Caco-2 (cell line): ENCODE data around the gene SCMH1. TPM values are rescaled to one million over a fixed set of nuclear protein-coding genes. Genes with fewer than 3 reads are reported as not detected.

ENCODE experiments used
- BruUV-seq: library from RNA; stranded (reverse); fragments of 400-500 nt; replicated peaks from 2 replicates; lab custom pipeline; 2021; lab: Mats Ljungman, UMichigan
- CTCF ChIA-PET: fragments of 300-600 bp; sonication (Branson Sonifier 250); formaldehyde crosslinking; loops from one replicate; lab custom pipeline; 2022; ENCODE audit warnings: antibody characterized with exemption; lab: Charles Lee
- POLR2A ChIA-PET: fragments of 300-600 bp; sonication (Branson Sonifier 250); formaldehyde crosslinking; loops from one replicate; lab custom pipeline; 2022; ENCODE audit warnings: antibody characterized with exemption; lab: Charles Lee
- DNase-seq, 2 experiments: peaks; one replicate each; pipeline versions ENCODE4 v3.0.0 to v3.0.0-alpha.2; 2020 to 2022
- H3K27me3 ChIP-seq: replicated peaks from 2 replicates; pipeline ENCODE4 v1.6.0; 2011; ENCODE audit warnings: low read length; ENCODE audit not compliant: control insufficient read depth, insufficient read depth
- H3K36me3 ChIP-seq: 2 replicates; pipeline ENCODE4 v1.5.1; 2011; ENCODE audit warnings: low read length; ENCODE audit not compliant: control insufficient read depth, insufficient read depth
- H3K4me1 ChIP-seq: fragments of 250-450 bp; sonication (Bioruptor Pico); 2 replicates; pipeline ENCODE4 v1.5.1; 2020; ENCODE audit warnings: mild to moderate bottlenecking
- H3K4me3 ChIP-seq: 2 replicates; pipeline ENCODE4 v1.5.1; 2011; ENCODE audit warnings: low read depth, mild to moderate bottlenecking, control low read depth, low read length
- H3K9me3 ChIP-seq: fragments of 250-450 bp; sonication (Bioruptor Pico); 2 replicates; pipeline ENCODE4 v1.5.1; 2020; ENCODE audit warnings: mild to moderate bottlenecking, moderate library complexity
- H3K27ac Mint-ChIP-seq: one replicate; pipeline ENCODE4 v1.8.0; 2022; ENCODE audit warnings: mixed read lengths; ENCODE audit not compliant: unreplicated experiment
- H3K27me3 Mint-ChIP-seq: one replicate; pipeline ENCODE4 v1.8.0; 2022; ENCODE audit warnings: mixed read lengths; ENCODE audit not compliant: insufficient read depth, unreplicated experiment
- H3K36me3 Mint-ChIP-seq: one replicate; pipeline ENCODE4 v1.8.0; 2022; ENCODE audit warnings: mild to moderate bottlenecking, mixed read lengths; ENCODE audit not compliant: insufficient read depth, unreplicated experiment
- H3K4me1 Mint-ChIP-seq: one replicate; pipeline ENCODE4 v1.8.0; 2022; ENCODE audit warnings: low read depth, mixed read lengths; ENCODE audit not compliant: unreplicated experiment
- H3K4me3 Mint-ChIP-seq: one replicate; pipeline ENCODE4 v1.8.0; 2022; ENCODE audit warnings: mild to moderate bottlenecking, moderate library complexity, mixed read lengths; ENCODE audit not compliant: unreplicated experiment
- H3K9me3 Mint-ChIP-seq: one replicate; pipeline ENCODE4 v1.8.0; 2022; ENCODE audit warnings: mixed read lengths; ENCODE audit not compliant: unreplicated experiment
- CTCF ChIP-seq, 2 experiments: fragments of 200-600 bp in 1 of 2; IDR thresholded peaks; 1 replicate in 1 of 2; 2 replicates in 1 of 2; pipeline versions ENCODE4 v1.5.1 to v1.8.0; 2011 to 2022; ENCODE audit warnings: antibody characterized with exemption in 1 of 2, control low read depth in 1 of 2, inconsistent platforms in 1 of 2, low read depth in 1 of 2, low read length in 1 of 2, mild to moderate bottlenecking in 1 of 2, moderate library complexity in 1 of 2; ENCODE audit not compliant: insufficient read depth in 1 of 2, severe bottlenecking in 1 of 2, unreplicated experiment in 1 of 2
- intact Hi-C: fragments of 100-400 bp; cut with micrococcal nuclease; formaldehyde crosslinking; loops from one replicate; pipeline ENCODE4 v1.10.0; 2022; ENCODE audit not compliant: unreplicated experiment
- total RNA-seq: library from RNA; stranded (reverse); gene quantifications from 2 replicates; pipeline ENCODE4 v1.2.3, GENCODE V29; 2022

Gene SCMH1
- total RNA-seq, 1 experiment from 2014 or later = 27.6 TPM

- Mint-ChIP-seq H3K9me3 (no peaks in the 10 kb centered on the region), H3K27me3 (no peaks in the 10 kb centered on the region), H3K27ac (no peak overlapping the region), H3K4me3 (no peak overlapping the region), H3K36me3 (peaks cover 69% of the 10 kb centered on the region), H3K4me1 (no peaks in the 10 kb centered on the region)
- POLR2A ChIA-PET = no interaction called here
- Histone ChIP-seq H3K9me3 (no peaks in the 10 kb centered on the region), H3K27me3 (no peaks in the 10 kb centered on the region), H3K4me1 (no peaks in the 10 kb centered on the region), H3K4me3 (no peak overlapping the region), H3K36me3 (no peaks in the 10 kb centered on the region)
- TF ChIP-seq CTCF (IDR thresholded peaks at IDR 0.05; ENCODE audit: insufficient read depth in 1 of 2, low read depth in 1 of 2, low read length in 1 of 2, severe bottlenecking in 1 of 2, unreplicated experiment in 1 of 2) = no peak
- intact Hi-C loops = no loop called here
- BruUV-seq = no TSS peak
- CTCF ChIA-PET = no interaction called here
- no peak for DNase-seq
These were observed 226.7 kb downstream of the SCMH1 start for GRCh38 chr1:41015281-41015896.

DNA sequence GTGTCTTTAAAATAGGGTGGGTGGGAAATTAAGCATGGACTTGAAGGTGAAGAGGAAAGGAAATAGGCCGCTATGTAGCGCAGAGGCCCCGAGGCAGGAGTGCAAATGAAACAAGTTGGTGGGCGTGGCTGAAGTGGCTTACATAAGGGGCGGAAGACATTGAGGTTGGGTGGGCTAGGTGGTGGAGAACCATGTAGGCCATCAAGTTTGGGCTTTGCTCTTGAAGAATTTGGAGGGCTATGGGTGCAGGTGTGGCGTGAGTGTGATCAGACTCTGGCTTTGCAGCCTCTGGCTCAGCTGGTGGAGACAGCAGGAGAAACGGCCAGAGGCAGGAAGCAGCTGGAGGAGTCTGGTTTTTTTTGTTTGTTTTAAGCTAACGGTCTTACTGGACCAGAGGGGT lies 227.2 kb downstream of the SCMH1 start:
- ChIA-PET CTCF (no interaction called here), POLR2A (no interaction called here)
- DNase-seq = no peak
- Mint-ChIP-seq H3K4me3 (no peak overlapping the region), H3K36me3 (peaks cover 69% of the 10 kb centered on the region), H3K27ac (no peak overlapping the region), H3K27me3 (no peaks in the 10 kb centered on the region), H3K4me1 (no peaks in the 10 kb centered on the region), H3K9me3 (no peaks in the 10 kb centered on the region)
- intact Hi-C loops = no loop called here
- BruUV-seq = no TSS peak
- Histone ChIP-seq H3K36me3 (no peaks in the 10 kb centered on the region), H3K9me3 (no peaks in the 10 kb centered on the region), H3K4me3 (no peak overlapping the region), H3K27me3 (no peaks in the 10 kb centered on the region), H3K4me1 (no peaks in the 10 kb centered on the region)
- no peak for TF ChIP-seq CTCF (IDR thresholded peaks at IDR 0.05; ENCODE audit: insufficient read depth in 1 of 2, low read depth in 1 of 2, low read length in 1 of 2, severe bottlenecking in 1 of 2, unreplicated experiment in 1 of 2)

DNA sequence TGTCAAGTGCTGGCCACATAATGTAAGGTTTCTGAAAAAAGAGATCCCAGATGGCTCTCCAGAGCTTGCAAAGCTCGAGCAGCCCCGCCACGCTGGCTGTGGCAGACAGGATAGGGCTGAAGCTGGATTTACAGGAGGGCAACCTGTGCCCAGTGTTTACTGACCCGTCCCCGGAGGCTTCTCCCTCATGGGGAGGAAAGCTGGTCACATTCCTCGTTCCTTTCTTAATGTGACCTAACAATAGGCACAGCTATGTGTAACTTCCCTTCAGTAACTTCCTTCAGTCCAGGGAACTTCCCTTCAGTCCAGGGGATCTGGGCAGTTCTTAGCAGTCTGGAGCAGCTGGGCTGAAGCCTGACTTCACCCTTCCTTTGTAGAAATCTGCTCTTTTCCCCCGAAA lies 228.3 kb downstream of the SCMH1 start:
- no peaks in the 10 kb centered on the region for H3K9me3 ChIP-seq
- no peak overlapping the region for H3K4me3 ChIP-seq
- no TSS peak for BruUV-seq
- no peaks in the 10 kb centered on the region for H3K27me3 ChIP-seq
- intact Hi-C loops = no loop called here
- H3K36me3 ChIP-seq = no peaks in the 10 kb centered on the region
- DNase-seq = no peak
- H3K9me3 Mint-ChIP-seq = no peaks in the 10 kb centered on the region
- ChIA-PET CTCF (no interaction called here), POLR2A (no interaction called here)
- H3K27me3 Mint-ChIP-seq = no peaks in the 10 kb centered on the region
- no peaks in the 10 kb centered on the region for H3K4me1 Mint-ChIP-seq
- no peak overlapping the region for H3K4me3 Mint-ChIP-seq
- TF ChIP-seq CTCF (IDR thresholded peaks at IDR 0.05; ENCODE audit: insufficient read depth in 1 of 2, low read depth in 1 of 2, low read length in 1 of 2, severe bottlenecking in 1 of 2, unreplicated experiment in 1 of 2) = no peak
- H3K36me3 Mint-ChIP-seq = peaks cover 74% of the 10 kb centered on the region
- no peaks in the 10 kb centered on the region for H3K4me1 ChIP-seq
- H3K27ac Mint-ChIP-seq = no peak overlapping the region
